Measurements from ENCODE around the gene DNAAF6.

- TF ChIP-seq CTCF (IDR thresholded peaks at IDR 0.05) (no peak), ZFX (IDR thresholded peaks at IDR 0.05; ENCODE audit: borderline replicate concordance) (no peak)
Observed at GRCh38 chrX:107205770-107206696, at the start of gene DNAAF6, which contains the start of gene NUP62CL.

Data from 22Rv1 (cell line).